Bone marrow (tissue), 2 donors: ENCODE measurements around the gene GSTCD.

Experiments used
- DNase-seq, 2 donors: peaks; one replicate each; lab custom pipeline; 2025; lab: John Stamatoyannopoulos, UW

GSTCD gene

GRCh38 chr4:105894660-105895582 lies 186.3 kb downstream of the GSTCD start, which contains the start of gene NPNT:
Gene NPNT (plus strand): TSS chr4:105895471. CDS start chr4:105895653, 182 bp downstream.
- no peak for DNase-seq

GRCh38 chr4:105895583-105896460 lies 187.2 kb downstream of the GSTCD start:
- DNase-seq = no peak

- DNase-seq = no peak
Observed at GRCh38 chr4:105896461-105896942, 187.9 kb downstream of the GSTCD start.
